H4 (cell line): Measurements from ENCODE around the gene TFPI. TPM values are rescaled to one million over a fixed set of nuclear protein-coding genes. Genes with fewer than 3 reads are reported as not detected.
"Not testable (repeated sequence)": the region's sequence is repeated elsewhere in the genome, so short reads cannot be mapped to it uniquely, and the experiment has no call there.

Experiments used
- DNase-seq: peaks from one replicate; pipeline ENCODE4 v3.0.0-alpha.2; 2015; ENCODE audit warnings: low spot score
- total RNA-seq: library from RNA; depleted of rRNA; stranded (reverse); fragments of >200 nt; shearing (Covaris generic); gene quantifications from 2 replicates; pipeline ENCODE4 v1.2.3, GENCODE V29; 2014

Gene TFPI
- total RNA-seq, 1 experiment from 2014 or later, result 90.7 TPM

DNA sequence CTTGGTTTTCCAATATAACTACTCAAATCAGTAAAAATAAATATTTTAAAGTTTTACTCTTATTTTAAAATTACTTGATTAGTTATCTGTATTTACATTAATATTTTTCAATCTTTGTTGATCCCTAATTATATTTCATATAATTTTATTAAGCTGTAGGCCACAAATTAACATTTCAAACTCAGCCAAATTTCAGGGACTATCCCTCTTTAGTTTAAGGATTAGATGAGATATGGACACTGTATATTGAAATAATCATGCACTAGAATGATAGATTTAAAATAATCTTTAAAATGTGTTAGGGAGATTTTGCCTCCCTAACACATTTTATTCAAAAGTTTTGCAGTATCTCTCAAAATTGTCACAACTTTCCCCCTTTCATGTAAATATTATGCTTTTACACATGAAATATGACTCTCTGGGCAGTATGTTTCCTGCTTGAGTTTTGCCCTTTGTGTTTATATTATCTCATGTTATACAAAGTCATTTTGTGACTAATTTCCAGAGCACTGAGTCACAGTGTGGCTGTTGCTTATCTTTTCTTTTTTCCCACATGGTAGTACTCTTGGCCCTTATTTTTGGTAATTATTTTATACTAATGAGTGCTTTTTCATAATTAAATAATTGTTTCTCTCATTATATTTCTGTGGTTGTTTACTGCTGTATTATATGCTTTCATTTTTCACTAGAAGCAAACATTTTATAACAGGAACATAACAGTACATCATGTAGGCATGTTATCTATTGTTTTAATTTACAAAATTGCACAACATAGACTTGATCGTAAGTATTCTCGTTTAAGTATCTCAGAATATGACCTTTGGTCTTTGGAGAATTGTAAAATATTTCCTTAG is 1.2 kb downstream of the TFPI start:
- peak; percentile 74 for DNase-seq

- DNase-seq, result no peak
These were observed 1.9 kb downstream of the TFPI start for GRCh38 chr2:187552381-187552780.

- DNase-seq, result no peak
These were observed 3.4 kb downstream of the TFPI start for GRCh38 chr2:187550857-187551256.

- DNase-seq, result no peak
These were observed 4.2 kb downstream of the TFPI start for GRCh38 chr2:187549951-187550555.

DNA sequence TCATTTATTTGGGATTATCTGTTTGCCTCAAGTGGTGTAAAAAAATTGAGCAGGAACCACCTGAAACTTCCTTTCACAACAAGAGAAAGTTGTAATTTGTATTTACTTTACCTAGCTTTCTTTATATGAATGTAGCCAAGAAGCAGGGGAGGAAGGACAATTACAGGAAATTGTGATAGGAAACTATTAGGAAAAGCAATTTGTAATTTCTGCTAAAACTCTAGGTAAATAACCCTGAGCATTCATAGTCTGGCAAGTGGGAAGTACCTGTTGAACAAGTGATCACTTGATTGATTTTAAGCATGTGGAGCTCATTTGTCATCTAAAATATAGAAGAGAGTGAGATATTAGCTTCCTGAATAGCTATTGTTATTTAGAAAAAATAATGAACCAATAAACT is 5.0 kb downstream of the TFPI start:
- DNase-seq, result no peak

DNA sequence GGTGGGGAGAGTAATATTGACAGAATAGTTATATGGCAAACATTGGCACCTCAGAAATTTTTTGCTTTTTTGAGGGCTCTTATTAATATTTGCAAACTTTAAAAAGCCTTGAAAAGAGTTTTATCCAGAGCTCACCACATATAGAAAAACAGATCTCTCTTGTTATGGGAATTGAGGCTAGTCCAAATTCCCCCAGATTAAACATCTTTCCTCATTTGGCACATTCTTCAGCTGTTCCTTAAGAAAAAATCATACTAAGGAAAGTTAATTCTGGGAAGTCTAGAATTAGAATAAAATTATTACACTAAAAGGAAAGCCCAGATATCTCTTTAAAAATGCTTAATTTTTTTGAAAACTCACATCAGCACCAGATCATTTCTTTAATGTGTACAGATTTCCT is 5.6 kb downstream of the TFPI start:
- DNase-seq, result no peak

- DNase-seq, result peak; percentile 90
These were observed 6.8 kb downstream of the TFPI start for GRCh38 chr2:187547353-187547979.

DNA sequence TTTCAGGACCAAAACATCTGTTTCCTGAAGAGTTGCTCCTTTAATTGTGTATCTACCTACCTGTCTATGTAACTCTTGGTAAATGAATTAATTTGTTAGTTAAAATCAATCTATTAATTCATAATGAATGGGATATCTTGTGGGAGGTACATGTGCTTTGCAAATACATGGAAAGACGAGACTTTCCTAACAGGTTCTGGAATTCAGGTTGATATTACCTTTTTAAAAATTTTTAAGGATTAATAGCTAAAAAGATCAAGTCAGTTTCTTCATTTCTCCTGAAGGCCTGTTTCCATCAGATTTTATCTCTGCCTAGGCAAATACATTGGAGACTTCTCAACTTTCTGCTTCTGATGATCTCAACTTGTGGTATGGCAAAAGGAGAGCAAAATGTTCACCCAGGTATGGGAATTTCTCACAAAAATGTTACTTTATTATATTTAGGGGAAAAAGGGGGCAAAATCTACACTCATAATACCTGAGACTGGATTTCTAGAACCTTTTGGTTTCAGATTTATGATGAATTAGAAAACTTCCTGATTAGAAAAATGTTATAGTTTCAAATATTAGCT is 7.4 kb downstream of the TFPI start:
- no peak for DNase-seq

DNA sequence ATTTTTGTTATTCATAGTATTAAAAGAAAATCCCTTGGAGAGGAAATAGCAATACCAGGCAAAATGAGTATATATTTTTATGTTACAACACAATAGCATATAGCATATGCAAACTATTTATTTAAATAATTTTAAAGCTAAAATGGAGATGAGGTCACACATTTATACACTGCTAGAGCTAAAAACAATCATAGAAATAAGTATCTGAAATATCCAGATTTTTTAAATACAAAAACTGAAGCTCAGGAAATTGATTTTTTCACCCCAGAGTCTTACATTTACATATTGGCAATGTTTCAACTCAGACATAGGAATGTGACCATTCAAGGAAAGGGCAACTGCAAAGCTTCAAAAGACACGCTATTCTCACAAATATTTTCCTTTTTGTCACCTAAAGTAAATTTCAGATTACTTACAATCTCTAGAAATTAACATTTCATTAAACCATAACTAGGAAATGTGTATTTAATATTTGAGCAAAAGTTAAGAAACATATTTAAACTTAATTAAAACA is 8.9 kb downstream of the TFPI start:
- peak; percentile 52 for DNase-seq

GRCh38 chr2:187544371-187545080 is 9.7 kb downstream of the TFPI start:
- peak; percentile 61 for DNase-seq

GRCh38 chr2:187543488-187543887 is 10.7 kb downstream of the TFPI start:
- DNase-seq, result no peak

DNA sequence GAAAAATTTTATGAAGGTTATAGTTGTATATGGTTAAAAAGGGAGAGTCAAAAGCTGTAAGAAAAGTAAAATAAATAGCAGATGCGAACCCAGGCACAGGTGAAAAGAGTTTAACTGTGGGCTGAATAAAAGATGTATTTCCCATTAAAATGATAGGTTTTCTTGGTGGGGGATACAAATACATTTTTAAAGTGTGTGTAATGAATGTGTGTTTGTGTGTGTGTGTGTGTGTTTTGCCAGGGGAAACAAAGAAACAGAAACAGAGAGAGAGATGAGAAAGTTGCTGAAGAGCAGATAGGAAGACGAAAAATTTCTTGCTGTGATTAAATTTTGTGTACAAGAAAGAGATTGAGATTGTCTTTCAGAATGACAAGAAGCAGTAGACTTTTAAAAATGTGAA is 12.1 kb downstream of the TFPI start:
- no peak for DNase-seq

DNA sequence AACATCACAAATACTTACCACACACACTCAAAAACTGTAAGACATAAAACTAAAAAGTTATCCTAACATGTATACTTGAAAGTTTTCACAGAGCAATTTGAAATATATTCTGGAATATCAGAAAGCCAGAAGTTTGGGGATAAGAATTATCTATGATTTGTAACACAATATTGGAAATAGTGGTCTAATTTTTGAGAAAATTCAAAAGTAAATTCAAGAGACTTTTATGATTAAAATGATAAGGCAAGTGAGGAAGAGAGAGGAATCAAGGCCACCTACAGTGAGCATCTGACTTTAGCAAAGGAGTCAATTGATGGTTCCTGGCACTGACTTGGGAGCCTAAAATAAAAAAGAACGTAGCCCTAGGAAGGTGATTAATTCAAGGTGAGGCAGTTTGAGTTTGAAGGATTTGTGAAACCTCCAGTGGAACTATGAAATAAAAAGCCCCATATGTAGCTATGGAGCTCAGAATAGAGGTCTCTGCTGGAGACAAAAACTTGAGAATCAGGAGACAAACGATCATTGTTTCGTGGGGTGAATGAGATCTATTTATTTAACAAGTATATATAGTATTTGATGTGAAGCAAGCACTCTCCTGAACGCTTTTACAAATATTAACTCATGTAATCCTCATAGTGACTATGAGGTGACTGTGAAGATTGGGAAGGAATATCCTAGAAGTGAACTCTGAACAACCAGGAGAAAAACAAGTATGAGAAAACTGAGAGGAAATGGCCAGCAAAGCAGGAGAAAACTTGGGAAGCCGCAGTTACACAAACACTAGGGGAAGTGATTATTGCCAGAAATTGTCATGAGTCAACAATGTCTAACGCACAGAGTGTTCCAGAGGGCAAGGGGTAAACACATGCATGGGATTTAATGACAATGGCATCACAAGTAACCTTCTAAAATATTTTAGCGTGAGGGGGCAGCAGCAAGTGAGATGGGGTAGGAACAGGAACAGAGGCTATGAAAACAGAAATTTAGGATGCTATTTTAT is 12.8 kb downstream of the TFPI start:
- peak; percentile 88 for DNase-seq

GRCh38 chr2:187538222-187538621 is 16.0 kb downstream of the TFPI start:
- not testable (repeated sequence) for DNase-seq

DNA sequence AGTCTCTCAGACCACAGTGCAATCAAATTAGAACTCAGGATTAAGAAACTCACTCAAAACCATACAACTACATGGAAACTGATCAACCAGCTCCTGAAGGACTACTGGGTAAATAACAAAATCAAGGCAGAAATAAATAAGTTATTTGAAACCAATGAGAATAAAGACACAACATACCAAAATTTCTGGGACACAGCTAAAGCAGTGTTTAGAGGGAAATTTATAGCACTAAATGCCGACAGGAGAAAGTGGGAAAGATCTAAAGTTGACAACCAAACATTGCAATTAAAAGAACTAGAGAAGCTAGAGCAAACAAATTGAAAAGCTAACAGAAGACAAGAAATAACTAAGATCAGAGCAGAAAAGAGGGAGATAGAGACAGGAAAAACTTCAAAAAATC is 18.9 kb downstream of the TFPI start:
- not testable (repeated sequence) for DNase-seq

GRCh38 chr2:187532333-187533120 is 21.7 kb downstream of the TFPI start:
- DNase-seq, result no peak

- DNase-seq, result no peak
These were observed 24.1 kb downstream of the TFPI start for GRCh38 chr2:187529977-187530721.

DNA sequence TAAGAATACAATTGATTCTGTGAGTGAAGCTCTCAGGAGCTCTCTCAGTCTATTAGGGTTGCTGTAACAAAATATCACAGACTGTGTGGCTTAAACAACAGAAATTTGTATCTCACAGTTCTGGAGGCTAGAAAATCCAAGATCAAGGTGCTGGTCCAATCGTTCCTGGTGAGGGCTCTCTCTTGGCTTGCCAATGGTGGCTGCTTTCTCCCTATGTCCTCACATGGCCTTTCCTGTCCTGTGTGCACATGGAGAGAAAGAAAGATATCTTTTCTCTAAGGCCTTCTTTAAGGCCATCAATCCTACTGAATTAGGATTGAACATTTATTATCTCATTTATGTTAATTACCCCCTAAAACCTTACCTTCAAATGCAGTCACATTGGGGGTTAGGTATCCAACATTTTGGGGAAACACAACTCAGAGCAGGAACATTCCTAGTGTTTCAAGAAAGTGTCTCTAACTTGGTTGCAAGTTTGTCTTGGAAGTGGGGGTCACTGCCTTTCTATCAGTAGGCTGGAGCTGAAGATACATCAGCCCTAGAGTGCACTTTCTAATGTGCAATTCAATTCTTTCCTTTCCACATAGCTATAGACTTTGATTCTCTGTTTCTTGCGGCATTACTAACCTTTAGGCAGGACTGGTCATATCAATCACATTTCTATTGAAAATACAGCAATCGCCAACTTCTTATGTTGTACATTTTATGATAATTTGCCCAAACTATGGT is 24.8 kb downstream of the TFPI start:
- no peak for DNase-seq
